IPS-15b (cell line): ENCODE results near the gene ACSL5.

Source experiments
- H3K27me3 ChIP-seq: one replicate; pipeline ENCODE4 v1.6.1; 2013; ENCODE audit warnings: low read length; ENCODE audit not compliant: control insufficient read depth, insufficient read depth
- H3K36me3 ChIP-seq: one replicate; pipeline ENCODE4 v1.6.1; 2013; ENCODE audit warnings: low read length; ENCODE audit not compliant: control insufficient read depth, insufficient read depth
- H3K4me1 ChIP-seq: one replicate; pipeline ENCODE4 v1.6.1; 2013; ENCODE audit warnings: mild to moderate bottlenecking, low read length; ENCODE audit not compliant: control insufficient read depth, insufficient read depth
- H3K4me3 ChIP-seq: one replicate; pipeline ENCODE4 v1.5.1; 2013; ENCODE audit warnings: low read depth, low read length
- H3K9ac ChIP-seq: one replicate; pipeline ENCODE4 v1.6.1; 2013; ENCODE audit warnings: low read depth, mild to moderate bottlenecking, low read length
- H3K9me3 ChIP-seq: one replicate; pipeline ENCODE4 v1.6.1; 2013; ENCODE audit warnings: mild to moderate bottlenecking, low read length; ENCODE audit not compliant: control insufficient read depth, insufficient read depth

ACSL5 gene

DNA sequence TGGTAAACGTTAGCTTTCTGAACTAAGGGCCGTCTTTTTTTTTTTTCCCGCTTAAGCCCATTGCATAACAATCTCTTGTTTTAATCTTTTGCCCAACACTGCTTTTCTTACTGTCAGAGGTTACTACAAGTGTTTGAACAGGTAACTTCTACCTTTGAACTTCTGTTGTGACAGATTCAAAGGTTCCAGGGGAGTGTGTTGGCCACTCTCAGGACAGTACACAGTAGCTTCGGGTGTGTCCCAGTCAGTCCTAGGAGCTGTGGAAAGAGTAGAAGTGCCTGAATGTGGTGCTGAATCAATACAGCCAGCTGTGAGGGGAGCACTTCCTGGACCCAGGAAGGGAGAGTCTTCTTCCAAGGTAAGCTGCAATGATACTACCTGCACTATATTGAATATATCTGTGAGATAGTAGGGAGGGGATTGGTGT is at the start of gene ACSL5:
Gene ACSL5, plus strand, starts transcription at position 205 of the 427 bp plus-strand sequence. CDS start 20,831 bp downstream, outside the sequence.
- no peaks in the 10 kb centered on the region for H3K4me1 ChIP-seq
- H3K4me3 ChIP-seq: no peak within 1 kb of the TSS
- H3K27me3 ChIP-seq: no peaks in the 10 kb centered on the region
- H3K9ac ChIP-seq: no peak within 1 kb of the TSS
- no peaks in the 10 kb centered on the region for H3K9me3 ChIP-seq
- H3K36me3 ChIP-seq: no peaks in the 10 kb centered on the region

DNA sequence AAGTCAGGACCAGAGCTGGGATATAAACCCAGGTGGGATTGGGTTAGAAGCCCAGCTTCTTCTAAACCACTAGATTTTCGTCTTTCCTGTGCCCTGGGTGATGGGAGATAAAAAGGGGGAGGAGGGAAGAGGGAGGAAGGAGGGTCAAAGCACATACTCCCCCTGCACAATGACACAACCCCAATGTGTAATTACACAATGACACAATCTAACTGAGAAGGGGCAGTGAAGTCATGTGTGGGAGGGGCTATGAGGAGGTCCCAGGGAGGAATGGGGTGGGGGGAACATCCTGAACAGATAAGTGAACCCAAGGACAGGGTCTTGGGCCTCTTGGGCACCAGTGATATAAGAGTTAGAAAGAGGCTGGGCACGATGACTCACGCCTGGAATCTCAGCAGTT is 46.2 kb upstream of the ACSL5 start:
- Histone ChIP-seq H3K9ac (no peak overlapping the region), H3K4me3 (no peak overlapping the region), H3K27me3 (no peaks in the 10 kb centered on the region), H3K36me3 (no peaks in the 10 kb centered on the region), H3K9me3 (no peaks in the 10 kb centered on the region), H3K4me1 (no peaks in the 10 kb centered on the region)

GRCh38 chr10:112330162-112330561 is 43.8 kb upstream of the ACSL5 start:
- H3K27me3 ChIP-seq: no peaks in the 10 kb centered on the region
- H3K4me1 ChIP-seq: no peaks in the 10 kb centered on the region
- no peaks in the 10 kb centered on the region for H3K36me3 ChIP-seq
- no peak overlapping the region for H3K9ac ChIP-seq
- no peak overlapping the region for H3K4me3 ChIP-seq
- H3K9me3 ChIP-seq: no peaks in the 10 kb centered on the region

DNA sequence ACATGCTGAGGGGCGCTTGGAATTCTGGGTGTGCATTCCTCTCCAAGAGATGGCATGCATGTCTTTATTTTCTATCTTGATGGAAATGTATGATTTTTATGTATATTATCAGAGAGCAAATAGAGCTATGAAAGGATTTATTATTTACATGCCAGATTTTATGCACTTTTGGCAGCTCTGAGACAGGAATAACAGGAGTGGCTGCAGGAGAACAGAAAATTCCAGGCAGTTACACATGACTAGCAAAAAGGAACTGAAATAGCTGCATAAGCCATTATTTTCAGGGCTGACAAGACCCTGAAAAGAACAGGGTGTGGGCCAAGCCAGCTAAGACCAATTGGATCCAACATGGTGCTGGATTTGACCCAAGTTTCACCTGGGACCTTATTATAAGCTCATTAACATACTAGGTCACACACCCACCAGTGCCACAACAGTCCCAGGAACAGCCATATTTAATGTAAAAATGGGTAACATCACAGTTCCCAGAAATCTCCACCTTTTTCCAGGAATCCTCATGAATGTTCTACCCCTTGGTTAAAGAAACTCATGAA is 43.2 kb upstream of the ACSL5 start:
- H3K9ac ChIP-seq: no peak overlapping the region
- peaks cover under 1% of the 10 kb centered on the region for H3K27me3 ChIP-seq
- H3K9me3 ChIP-seq: no peaks in the 10 kb centered on the region
- no peaks in the 10 kb centered on the region for H3K36me3 ChIP-seq
- H3K4me3 ChIP-seq: no peak overlapping the region
- H3K4me1 ChIP-seq: no peaks in the 10 kb centered on the region

GRCh38 chr10:112332022-112332421 is 41.9 kb upstream of the ACSL5 start:
- no peaks in the 10 kb centered on the region for H3K4me1 ChIP-seq
- H3K4me3 ChIP-seq: no peak overlapping the region
- H3K36me3 ChIP-seq: no peaks in the 10 kb centered on the region
- H3K27me3 ChIP-seq: peaks cover 2% of the 10 kb centered on the region
- H3K9ac ChIP-seq: no peak overlapping the region
- H3K9me3 ChIP-seq: no peaks in the 10 kb centered on the region

DNA sequence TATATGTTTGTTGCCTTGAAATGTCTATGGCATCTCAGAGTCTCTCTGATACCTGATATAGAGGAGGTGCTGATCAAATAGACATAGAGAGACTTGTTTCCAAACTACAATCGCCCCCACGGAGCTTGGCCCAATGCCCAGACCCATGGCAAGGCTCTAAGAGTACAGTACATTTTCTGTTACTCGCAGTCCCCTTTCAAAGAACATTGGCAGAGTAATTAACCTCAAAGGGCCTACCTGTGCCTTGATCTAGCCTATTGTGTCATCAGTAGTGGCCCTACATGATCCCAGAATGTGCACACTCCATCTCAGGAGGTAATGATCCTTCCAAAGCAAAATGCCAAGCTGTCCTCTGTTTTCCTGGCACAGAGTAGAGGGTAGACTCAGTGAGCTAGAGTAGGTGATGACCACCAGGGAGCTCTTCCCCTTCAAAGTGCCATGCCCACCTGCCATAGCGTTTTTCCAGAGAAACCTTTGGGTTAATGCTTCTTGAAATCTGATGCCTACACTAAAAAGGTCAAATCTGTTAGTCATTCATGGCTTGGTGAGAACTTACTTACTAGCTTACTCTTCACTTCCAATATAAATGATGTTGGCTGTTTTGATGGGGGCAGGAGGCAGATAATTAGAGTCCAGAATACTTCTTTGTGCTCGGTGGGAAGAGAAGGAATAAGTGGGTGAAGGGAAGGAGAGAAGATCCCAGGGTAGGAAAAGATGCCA is 41.2 kb upstream of the ACSL5 start:
- no peaks in the 10 kb centered on the region for H3K4me1 ChIP-seq
- no peak overlapping the region for H3K4me3 ChIP-seq
- no peaks in the 10 kb centered on the region for H3K36me3 ChIP-seq
- no peaks in the 10 kb centered on the region for H3K9me3 ChIP-seq
- H3K27me3 ChIP-seq: peaks cover 2% of the 10 kb centered on the region
- no peak overlapping the region for H3K9ac ChIP-seq

- no peaks in the 10 kb centered on the region for H3K4me1 ChIP-seq
- no peaks in the 10 kb centered on the region for H3K9me3 ChIP-seq
- H3K36me3 ChIP-seq: no peaks in the 10 kb centered on the region
- H3K27me3 ChIP-seq: peaks cover 2% of the 10 kb centered on the region
- no peak overlapping the region for H3K9ac ChIP-seq
- H3K4me3 ChIP-seq: no peak overlapping the region
Observed at GRCh38 chr10:112333452-112333851, 40.5 kb upstream of the ACSL5 start.

DNA sequence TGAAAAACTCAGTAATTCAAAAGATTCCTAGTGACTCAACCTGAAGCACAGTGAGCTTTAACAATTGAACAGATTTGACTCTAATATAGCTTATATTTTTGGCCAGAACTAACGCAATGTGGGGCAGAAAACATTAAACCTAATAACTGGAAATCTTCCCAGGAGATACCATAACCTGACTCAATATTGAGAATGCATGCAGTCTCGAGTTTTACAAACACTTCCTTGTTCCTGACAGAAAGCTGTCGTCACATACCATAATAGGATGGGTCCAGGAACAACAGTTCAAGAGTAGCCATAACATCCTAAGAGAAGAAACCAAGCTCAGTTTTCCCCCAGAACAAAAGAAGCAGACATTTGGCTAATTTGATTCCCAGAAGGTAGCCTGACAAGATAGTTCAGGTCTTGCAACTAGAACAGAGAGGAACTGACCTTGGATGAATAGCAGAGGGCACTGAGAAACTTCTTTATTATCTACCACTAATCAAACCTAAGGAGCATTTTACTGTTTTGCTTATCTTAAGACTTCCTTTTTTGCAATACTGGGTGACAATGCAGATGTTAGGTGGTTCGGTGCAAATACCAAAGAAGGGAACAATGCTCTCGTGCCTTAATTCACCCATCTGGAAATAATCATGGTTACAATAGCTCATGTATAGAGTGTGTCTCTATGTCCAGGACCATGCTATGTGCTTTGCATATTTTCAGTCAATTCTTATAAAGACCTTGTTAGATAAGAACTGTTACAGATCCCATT is 38.6 kb upstream of the ACSL5 start:
- Histone ChIP-seq H3K9ac (no peak overlapping the region), H3K9me3 (no peaks in the 10 kb centered on the region)

GRCh38 chr10:112335868-112336265 is 38.0 kb upstream of the ACSL5 start:
- Histone ChIP-seq H3K9me3 (no peaks in the 10 kb centered on the region), H3K36me3 (no peaks in the 10 kb centered on the region), H3K4me1 (no peaks in the 10 kb centered on the region), H3K9ac (no peak overlapping the region), H3K27me3 (peaks cover 2% of the 10 kb centered on the region), H3K4me3 (no peak overlapping the region)

More for the DNA sequence above, 38.6 kb upstream of the ACSL5 start:
- H3K36me3 ChIP-seq: no peaks in the 10 kb centered on the region
- H3K27me3 ChIP-seq: peaks cover 2% of the 10 kb centered on the region
- no peaks in the 10 kb centered on the region for H3K4me1 ChIP-seq
- H3K4me3 ChIP-seq: no peak overlapping the region

- Histone ChIP-seq H3K9ac (no peak overlapping the region), H3K4me1 (no peaks in the 10 kb centered on the region), H3K36me3 (no peaks in the 10 kb centered on the region), H3K27me3 (peaks cover 2% of the 10 kb centered on the region), H3K4me3 (no peak overlapping the region), H3K9me3 (no peaks in the 10 kb centered on the region)
Observed at GRCh38 chr10:112336556-112337201, 37.2 kb upstream of the ACSL5 start.

DNA sequence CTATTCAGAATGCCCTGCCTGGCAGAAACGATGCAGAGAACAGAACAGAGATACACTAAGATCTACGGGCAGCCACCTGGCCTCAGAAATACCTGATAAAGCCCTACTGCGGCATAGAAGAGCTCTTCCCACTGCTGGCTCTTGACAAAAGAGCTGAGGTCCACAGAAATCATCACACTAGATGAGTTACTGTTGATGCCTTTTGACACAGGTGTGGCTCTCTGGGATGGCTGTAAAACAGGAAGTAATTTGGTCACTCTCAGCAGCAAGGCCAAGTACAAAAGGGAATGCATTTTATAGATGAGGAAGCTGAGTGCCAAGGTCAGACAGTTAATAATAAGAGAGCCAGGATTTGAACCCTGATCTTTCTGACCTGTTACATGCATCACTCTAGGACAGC is 35.0 kb upstream of the ACSL5 start:
- Histone ChIP-seq H3K36me3 (no peaks in the 10 kb centered on the region), H3K4me1 (no peaks in the 10 kb centered on the region), H3K4me3 (no peak overlapping the region), H3K9me3 (no peaks in the 10 kb centered on the region), H3K9ac (no peak overlapping the region), H3K27me3 (peaks cover 2% of the 10 kb centered on the region)
